Measurements from ENCODE around the gene OR4E1.
"Not testable (repeated sequence)": the region's sequence is repeated elsewhere in the genome, so short reads cannot be mapped to it uniquely, and the experiment has no call there.

The OR4E1 gene, protein sequence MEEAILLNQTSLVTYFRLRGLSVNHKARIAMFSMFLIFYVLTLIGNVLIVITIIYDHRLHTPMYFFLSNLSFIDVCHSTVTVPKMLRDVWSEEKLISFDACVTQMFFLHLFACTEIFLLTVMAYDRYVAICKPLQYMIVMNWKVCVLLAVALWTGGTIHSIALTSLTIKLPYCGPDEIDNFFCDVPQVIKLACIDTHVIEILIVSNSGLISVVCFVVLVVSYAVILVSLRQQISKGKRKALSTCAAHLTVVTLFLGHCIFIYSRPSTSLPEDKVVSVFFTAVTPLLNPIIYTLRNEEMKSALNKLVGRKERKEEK

GRCh38 chr14:21673718-21674117, at the start of gene OR4E1:
Gene OR4E1, minus strand, starts transcription at chr14:21673818. Its CDS starts 2,883 bp downstream, at chr14:21670935.
- no peak for DNase-seq

GRCh38 chr14:21721504-21721903, 47.9 kb upstream of the OR4E1 start:
- no peak for DNase-seq

DNA sequence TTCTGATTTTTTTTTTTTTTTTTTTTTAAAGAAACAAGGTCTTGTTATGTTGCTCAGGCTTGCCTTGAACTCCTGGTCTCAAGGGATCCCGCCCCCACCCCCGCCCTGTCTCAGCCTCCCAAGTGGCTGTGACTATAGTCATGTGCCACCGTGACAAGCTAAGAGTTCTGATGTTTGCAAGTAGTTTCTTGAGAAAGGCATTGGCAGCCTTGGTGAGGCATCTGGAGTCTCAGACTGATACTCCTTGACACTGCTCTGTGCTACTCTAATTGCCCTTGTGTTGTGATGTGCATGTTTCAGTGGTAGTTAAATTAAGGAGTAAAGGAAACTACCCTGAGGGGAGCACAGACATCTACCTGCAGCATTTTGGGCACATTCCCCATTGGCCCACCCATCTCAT, 46.2 kb upstream of the OR4E1 start:
- DNase-seq: no peak

DNA sequence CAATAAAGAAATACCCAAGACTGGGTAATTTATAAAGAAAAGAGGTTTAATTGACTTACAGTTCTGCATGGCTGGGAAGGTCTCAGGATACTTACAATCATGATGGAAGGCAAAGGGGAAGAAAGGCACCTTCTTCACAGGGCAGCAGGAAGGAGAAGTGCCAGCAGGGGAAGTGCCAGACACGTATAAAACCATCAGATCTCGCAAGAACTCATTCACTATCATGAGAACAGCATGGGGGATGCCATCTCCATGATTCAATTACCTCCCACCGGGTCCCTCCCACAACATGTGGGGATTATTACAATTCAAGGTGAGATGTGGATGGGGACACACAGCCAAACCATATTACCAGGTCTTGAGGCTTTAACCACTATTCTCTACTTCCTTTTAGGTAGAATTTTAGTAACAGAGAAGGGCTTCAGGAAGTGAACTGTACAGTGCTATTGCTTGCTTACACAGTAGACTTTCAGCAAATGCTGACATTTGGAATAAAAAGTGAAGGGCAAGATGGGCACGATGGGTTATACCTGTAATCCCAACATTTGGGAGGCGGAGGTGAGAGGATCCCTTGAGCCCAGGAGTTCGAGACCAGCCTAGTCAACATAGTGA, 40.8 kb upstream of the OR4E1 start:
- no peak for DNase-seq

- no peak for DNase-seq
Measured at GRCh38 chr14:21712036-21712435, 38.4 kb upstream of the OR4E1 start.

GRCh38 chr14:21711360-21711961, 37.8 kb upstream of the OR4E1 start:
- DNase-seq: no peak

DNA sequence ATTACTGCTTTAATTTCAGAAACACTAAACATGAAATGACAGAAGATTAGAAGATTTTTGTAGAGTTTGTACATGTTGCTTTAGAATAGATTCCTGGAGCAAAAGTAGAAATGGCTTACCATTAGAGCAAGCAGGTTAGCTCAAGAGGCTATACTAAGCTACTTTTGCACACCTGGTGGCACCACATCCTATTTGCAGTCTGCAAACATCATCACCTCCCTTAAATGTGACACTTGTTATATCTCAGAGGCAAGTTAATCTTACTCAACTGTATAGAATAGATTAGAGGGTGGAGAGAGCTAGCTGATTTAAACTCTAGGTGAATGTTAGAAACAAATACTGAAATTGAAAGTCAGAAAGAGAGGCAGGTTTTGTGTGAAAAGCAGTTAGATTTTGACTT, 30.7 kb upstream of the OR4E1 start:
- no peak for DNase-seq

DNA sequence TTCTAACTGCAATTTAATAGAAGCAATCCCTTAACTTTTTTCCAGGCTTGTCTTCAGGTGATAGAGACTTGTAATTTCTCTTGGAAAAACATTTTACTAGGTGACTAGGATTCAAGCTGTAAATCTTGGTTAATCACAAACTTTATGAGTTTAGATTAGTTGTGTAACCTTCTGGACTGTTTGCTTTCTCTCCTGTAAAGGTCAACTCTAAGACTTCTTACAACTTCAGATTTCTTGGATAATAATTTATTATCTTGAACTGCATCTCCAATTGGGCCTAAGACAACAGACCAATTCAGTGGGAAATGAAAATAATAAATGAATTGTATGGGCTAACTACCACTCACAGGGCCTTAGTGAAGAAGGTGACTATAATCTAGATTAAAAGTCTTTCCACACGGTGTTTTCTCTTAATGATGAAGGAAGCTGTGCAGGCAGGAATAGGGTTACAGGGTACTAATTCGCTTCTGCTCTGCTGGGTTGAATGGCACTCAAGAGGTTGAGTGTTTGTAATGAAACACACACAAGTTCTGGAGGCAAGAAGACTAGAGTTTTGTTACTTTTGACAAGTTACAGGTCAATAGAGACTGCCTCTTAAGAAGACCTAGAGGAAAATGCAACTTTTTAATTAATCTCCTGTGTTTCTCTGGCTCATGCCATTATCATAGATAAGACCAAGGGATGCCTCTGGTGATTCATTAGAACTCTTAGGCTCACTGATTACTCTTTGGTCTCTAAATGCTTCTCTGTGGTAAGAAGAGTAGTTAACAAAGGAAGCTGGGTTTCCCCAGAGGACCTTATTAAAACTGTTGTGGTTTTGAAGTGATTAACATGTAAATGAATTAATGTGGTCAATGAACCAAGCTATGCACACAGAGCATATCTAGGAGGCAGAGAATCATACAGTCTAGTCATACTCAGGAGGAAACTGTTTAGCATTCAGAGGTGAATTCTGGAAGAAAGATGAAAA, 30.0 kb upstream of the OR4E1 start:
- DNase-seq: no peak

DNA sequence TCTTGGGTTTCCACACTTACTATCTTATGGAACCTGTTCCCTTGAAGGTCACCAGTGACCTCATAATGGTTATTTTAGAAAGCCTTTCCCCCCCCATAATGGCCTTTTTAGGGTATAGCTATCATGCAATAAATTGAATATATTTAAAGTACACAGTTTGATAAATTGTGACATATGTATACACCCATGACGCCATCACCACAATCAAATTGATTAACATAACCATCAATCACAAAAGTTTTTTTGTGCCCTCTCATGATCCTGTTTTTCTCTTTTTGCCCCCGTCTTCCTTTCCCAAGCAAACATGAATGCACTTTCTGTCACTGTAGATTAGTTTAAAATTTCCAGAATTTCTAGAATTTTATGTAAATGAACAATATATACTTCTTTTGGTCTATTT, 28.7 kb upstream of the OR4E1 start:
- DNase-seq: no peak

GRCh38 chr14:21699551-21699950, 25.9 kb upstream of the OR4E1 start:
- no peak for DNase-seq

GRCh38 chr14:21698538-21698937, 24.9 kb upstream of the OR4E1 start:
- DNase-seq: not testable (repeated sequence)

- DNase-seq: not testable (repeated sequence)
Measured at GRCh38 chr14:21697662-21698061, 24.0 kb upstream of the OR4E1 start.

- no peak for DNase-seq
Measured at GRCh38 chr14:21694425-21694824, 20.8 kb upstream of the OR4E1 start.

GRCh38 chr14:21686468-21686867, 12.8 kb upstream of the OR4E1 start:
- no peak for DNase-seq

- DNase-seq: no peak
Measured at GRCh38 chr14:21680072-21680471, 6.5 kb upstream of the OR4E1 start.

GRCh38 chr14:21675566-21675965, 1.9 kb upstream of the OR4E1 start:
- DNase-seq: no peak

GRCh38 chr14:21672116-21672515, 1.5 kb downstream of the OR4E1 start:
- DNase-seq: no peak

- no peak for DNase-seq
Measured at GRCh38 chr14:21671371-21671770, 2.2 kb downstream of the OR4E1 start.

DNA sequence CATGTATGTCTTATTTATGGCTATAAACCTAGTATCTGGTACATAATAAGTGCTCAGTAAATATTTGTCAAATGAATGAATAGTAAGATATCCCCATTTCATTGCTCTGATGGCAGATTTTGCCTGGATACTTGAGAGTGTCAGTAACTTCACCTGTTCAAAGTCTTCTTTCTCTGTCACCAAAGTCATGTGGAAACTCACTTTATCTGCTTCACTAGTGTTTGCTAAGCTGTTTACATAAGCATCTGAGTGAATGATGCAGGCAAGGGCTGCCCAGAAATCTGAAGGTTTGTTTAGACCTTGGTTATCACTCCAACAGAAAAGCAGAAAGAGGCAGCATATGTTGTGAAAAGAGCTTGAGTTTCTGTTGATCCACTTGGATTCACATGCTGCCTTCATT, 4.3 kb downstream of the OR4E1 start:
- DNase-seq: no peak

- DNase-seq: no peak
Measured at GRCh38 chr14:21668377-21668776, 5.2 kb downstream of the OR4E1 start.

DNA sequence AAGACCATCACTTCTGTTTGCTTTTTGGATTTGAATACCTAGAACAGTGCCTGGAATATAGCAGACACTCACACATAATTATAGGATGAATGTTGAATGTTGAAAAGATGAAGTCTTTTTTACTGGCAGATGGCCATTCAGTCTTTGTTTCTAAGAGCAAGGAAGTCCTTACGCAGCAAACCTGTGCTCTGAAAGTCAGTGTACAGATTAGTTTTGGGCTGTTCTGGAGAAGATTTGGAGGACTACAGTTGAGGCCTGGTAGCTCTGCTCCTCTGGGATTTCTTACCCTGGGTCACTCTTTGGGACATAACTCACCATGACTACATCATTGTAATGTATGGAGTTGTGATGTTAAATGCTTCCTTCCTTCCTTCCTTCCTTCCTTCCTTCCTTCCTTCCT, 16.6 kb downstream of the OR4E1 start:
- no peak for DNase-seq

DNA sequence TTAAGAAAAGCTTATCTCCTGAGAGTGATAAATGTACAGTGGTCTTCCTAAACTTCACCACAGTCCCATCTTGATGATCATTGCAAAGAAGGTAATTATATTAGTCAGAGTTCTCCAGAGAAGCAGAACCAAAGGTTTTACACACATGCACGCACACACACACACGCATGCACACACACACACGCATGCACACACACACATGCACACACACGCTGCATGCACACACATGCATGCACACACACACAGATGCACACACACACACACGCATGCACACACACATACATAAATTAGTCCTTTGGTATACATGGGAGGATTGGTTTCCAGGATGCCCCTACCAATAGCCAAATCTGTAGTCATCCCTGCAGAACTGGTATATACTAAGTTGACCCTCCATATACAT, 19.4 kb downstream of the OR4E1 start:
- no peak for DNase-seq

GRCh38 chr14:21653331-21653885, 20.2 kb downstream of the OR4E1 start, which contains the start of gene OR4E2:
Gene OR4E2, plus strand, starts transcription at chr14:21653835. Its CDS starts 11,248 bp downstream, at chr14:21665083.
- no peak for DNase-seq
